Measurements from ENCODE around the gene RAB10. TPM values are rescaled to one million over a fixed set of nuclear protein-coding genes. Genes with fewer than 3 reads are reported as not detected.

The RAB10 gene
- total and polyA plus RNA-seq, 2 donors from 2014 or later, result 59.8 to 122 TPM

GRCh38 chr2:26141145-26141769, 107.4 kb downstream of the RAB10 start:
- H3K27me3 ChIP-seq (ENCODE audit: control insufficient read depth, insufficient read depth, low read length), result no peaks in the 10 kb centered on the region
- DNase-seq (no peak), FAIRE-seq (no peak)
- H3K36me3 ChIP-seq (ENCODE audit: control insufficient read depth in 2 of 3, insufficient read depth in 3 of 3, low read length in 3 of 3), result peaks cover 0 to 2% (median 0%) of the 10 kb centered on the region in 3 donors
- no peak for TF ChIP-seq CTCF (IDR thresholded peaks at IDR 0.05; ENCODE audit: borderline replicate concordance, extremely low read depth, insufficient read depth)
- no peaks in the 10 kb centered on the region for H3K4me1 ChIP-seq (ENCODE audit: control insufficient read depth in 2 of 3, insufficient read depth in 2 of 3, low read depth in 1 of 3, low read length in 3 of 3)
- no peak overlapping the region for H3K4me3 ChIP-seq (ENCODE audit: low read length in 3 of 3)
- H3K27ac ChIP-seq (ENCODE audit: low read depth in 2 of 2, low read length in 2 of 2), result no peak overlapping the region
- H3K9ac ChIP-seq (ENCODE audit: low read length in 3 of 3), result no peak overlapping the region
- H3K9me3 ChIP-seq (ENCODE audit: control insufficient read depth in 2 of 3, insufficient read depth in 1 of 3, low read length in 3 of 3), result no peaks in the 10 kb centered on the region
- intact Hi-C loops (cut with DNase I), result loop anchor here (5.0 kb wide), 1 partner anchor 149 kb away; no protein-coding TSS in a partner anchor

GRCh38 chr2:26144031-26144430, 110.1 kb downstream of the RAB10 start:
- Histone ChIP-seq H3K27me3 (ENCODE audit: control insufficient read depth, insufficient read depth, low read length) (no peaks in the 10 kb centered on the region), H3K27ac (ENCODE audit: low read depth in 2 of 2, low read length in 2 of 2) (no peak overlapping the region)

GRCh38 chr2:26144953-26145680, 111.2 kb downstream of the RAB10 start:
- Histone ChIP-seq H3K27ac (ENCODE audit: low read depth in 2 of 2, low read length in 2 of 2) (no peak overlapping the region), H3K4me1 (ENCODE audit: control insufficient read depth in 2 of 3, insufficient read depth in 2 of 3, low read depth in 1 of 3, low read length in 3 of 3) (no peaks in the 10 kb centered on the region), H3K9me3 (ENCODE audit: control insufficient read depth in 2 of 3, insufficient read depth in 1 of 3, low read length in 3 of 3) (no peaks in the 10 kb centered on the region), H3K36me3 (ENCODE audit: control insufficient read depth in 2 of 3, insufficient read depth in 3 of 3, low read length in 3 of 3) (no peaks in the 10 kb centered on the region), H3K4me3 (ENCODE audit: low read length in 3 of 3) (no peak overlapping the region), H3K27me3 (ENCODE audit: control insufficient read depth, insufficient read depth, low read length) (no peaks in the 10 kb centered on the region), H3K9ac (ENCODE audit: low read length in 3 of 3) (no peak overlapping the region)
- peak; percentile 86 for TF ChIP-seq CTCF (IDR thresholded peaks at IDR 0.05; ENCODE audit: borderline replicate concordance, extremely low read depth, insufficient read depth)
- DNase-seq (peak in 4 of 5 donors; percentile 61 to 77 (median 70)), FAIRE-seq (no peak)
- intact Hi-C loops (cut with DNase I), result loop anchor here (5.0 kb wide), 1 partner anchor 153 kb away; no protein-coding TSS in a partner anchor

More at GRCh38 chr2:26144031-26144430, 110.1 kb downstream of the RAB10 start:
- TF ChIP-seq CTCF (IDR thresholded peaks at IDR 0.05; ENCODE audit: borderline replicate concordance, extremely low read depth, insufficient read depth), result no peak
- Histone ChIP-seq H3K4me1 (ENCODE audit: control insufficient read depth in 2 of 3, insufficient read depth in 2 of 3, low read depth in 1 of 3, low read length in 3 of 3) (no peaks in the 10 kb centered on the region), H3K36me3 (ENCODE audit: control insufficient read depth in 2 of 3, insufficient read depth in 3 of 3, low read length in 3 of 3) (no peaks in the 10 kb centered on the region), H3K9ac (ENCODE audit: low read length in 3 of 3) (no peak overlapping the region), H3K9me3 (ENCODE audit: control insufficient read depth in 2 of 3, insufficient read depth in 1 of 3, low read length in 3 of 3) (no peaks in the 10 kb centered on the region), H3K4me3 (ENCODE audit: low read length in 3 of 3) (no peak overlapping the region)
- intact Hi-C loops (cut with DNase I), result loop anchor here (5.0 kb wide), 1 partner anchor 152 kb away; no protein-coding TSS in a partner anchor
- FAIRE-seq (no peak), DNase-seq (no peak)
